ENCODE data around the gene NUDT1. TPM values are rescaled to one million over a fixed set of nuclear protein-coding genes. Genes with fewer than 3 reads are reported as not detected.

The NUDT1 gene
- total and polyA plus RNA-seq, 2 experiments from 2014 or later, result 54.5 to 163 TPM

GRCh38 chr7:2224491-2224928, 17.5 kb upstream of the NUDT1 start (continued):
- TF ChIP-seq ZNF462 (CRISPR knock-in tag; IDR thresholded peaks at IDR 0.05), result no peak
- TF ChIP-seq, protein P1, sequence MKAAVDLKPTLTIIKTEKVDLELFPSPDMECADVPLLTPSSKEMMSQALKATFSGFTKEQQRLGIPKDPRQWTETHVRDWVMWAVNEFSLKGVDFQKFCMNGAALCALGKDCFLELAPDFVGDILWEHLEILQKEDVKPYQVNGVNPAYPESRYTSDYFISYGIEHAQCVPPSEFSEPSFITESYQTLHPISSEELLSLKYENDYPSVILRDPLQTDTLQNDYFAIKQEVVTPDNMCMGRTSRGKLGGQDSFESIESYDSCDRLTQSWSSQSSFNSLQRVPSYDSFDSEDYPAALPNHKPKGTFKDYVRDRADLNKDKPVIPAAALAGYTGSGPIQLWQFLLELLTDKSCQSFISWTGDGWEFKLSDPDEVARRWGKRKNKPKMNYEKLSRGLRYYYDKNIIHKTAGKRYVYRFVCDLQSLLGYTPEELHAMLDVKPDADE (IDR thresholded peaks at IDR 0.05), result no peak
- TF ChIP-seq ZNF331 (CRISPR knock-in tag; IDR thresholded peaks at IDR 0.05; ENCODE audit: low read depth), result no peak
- no peak for TF ChIP-seq POLR2AphosphoS5 (IDR thresholded peaks at IDR 0.05; ENCODE audit: low read depth)

- H3K27ac Mint-ChIP-seq, result no peak overlapping the region
- Histone ChIP-seq H3K4me2 (no peak overlapping the region), H4K20me1 (replicated peaks; ENCODE audit: insufficient read depth) (peaks cover 6% of the 10 kb centered on the region), H3K27me3 (ENCODE audit: insufficient read depth) (no peaks in the 10 kb centered on the region), H3K9me2 (ENCODE audit: insufficient read depth) (no peaks in the 10 kb centered on the region), H3K79me2 (replicated peaks; ENCODE audit: insufficient read depth) (peaks cover 69% of the 10 kb centered on the region), H2AFZ (no peak overlapping the region), H3K4me1 (ENCODE audit: insufficient read depth) (no peaks in the 10 kb centered on the region), H3K4me3 (no peak overlapping the region), H3K27ac (ENCODE audit: low read depth) (no peak overlapping the region), H3F3A (replicated peaks; ENCODE audit: low read depth) (no peaks in the 10 kb centered on the region), H3K36me3 (ENCODE audit: insufficient read depth) (peaks cover 8% of the 10 kb centered on the region; the same call in 1 of the 2 replicates)
- DNase-seq (ENCODE audit: low spot score), result no peak
- H3K4me1 Mint-ChIP-seq, result no peaks in the 10 kb centered on the region
- H3K27me3 Mint-ChIP-seq (ENCODE audit: insufficient read depth, low read depth, poor library complexity), result peaks cover 8% of the 10 kb centered on the region
- H3K9me3 Mint-ChIP-seq, result no peaks in the 10 kb centered on the region
- H3K36me3 Mint-ChIP-seq (ENCODE audit: low read depth), result peaks cover 77% of the 10 kb centered on the region
- no peak overlapping the region for H3K4me3 Mint-ChIP-seq
- no peak for ATAC-seq
- TF ChIP-seq, protein P2, sequence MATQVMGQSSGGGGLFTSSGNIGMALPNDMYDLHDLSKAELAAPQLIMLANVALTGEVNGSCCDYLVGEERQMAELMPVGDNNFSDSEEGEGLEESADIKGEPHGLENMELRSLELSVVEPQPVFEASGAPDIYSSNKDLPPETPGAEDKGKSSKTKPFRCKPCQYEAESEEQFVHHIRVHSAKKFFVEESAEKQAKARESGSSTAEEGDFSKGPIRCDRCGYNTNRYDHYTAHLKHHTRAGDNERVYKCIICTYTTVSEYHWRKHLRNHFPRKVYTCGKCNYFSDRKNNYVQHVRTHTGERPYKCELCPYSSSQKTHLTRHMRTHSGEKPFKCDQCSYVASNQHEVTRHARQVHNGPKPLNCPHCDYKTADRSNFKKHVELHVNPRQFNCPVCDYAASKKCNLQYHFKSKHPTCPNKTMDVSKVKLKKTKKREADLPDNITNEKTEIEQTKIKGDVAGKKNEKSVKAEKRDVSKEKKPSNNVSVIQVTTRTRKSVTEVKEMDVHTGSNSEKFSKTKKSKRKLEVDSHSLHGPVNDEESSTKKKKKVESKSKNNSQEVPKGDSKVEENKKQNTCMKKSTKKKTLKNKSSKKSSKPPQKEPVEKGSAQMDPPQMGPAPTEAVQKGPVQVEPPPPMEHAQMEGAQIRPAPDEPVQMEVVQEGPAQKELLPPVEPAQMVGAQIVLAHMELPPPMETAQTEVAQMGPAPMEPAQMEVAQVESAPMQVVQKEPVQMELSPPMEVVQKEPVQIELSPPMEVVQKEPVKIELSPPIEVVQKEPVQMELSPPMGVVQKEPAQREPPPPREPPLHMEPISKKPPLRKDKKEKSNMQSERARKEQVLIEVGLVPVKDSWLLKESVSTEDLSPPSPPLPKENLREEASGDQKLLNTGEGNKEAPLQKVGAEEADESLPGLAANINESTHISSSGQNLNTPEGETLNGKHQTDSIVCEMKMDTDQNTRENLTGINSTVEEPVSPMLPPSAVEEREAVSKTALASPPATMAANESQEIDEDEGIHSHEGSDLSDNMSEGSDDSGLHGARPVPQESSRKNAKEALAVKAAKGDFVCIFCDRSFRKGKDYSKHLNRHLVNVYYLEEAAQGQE (IDR thresholded peaks at IDR 0.05; ENCODE audit: unreplicated experiment), result no peak
- TF ChIP-seq ZNF114 (CRISPR knock-in tag; IDR thresholded peaks at IDR 0.05) (no peak), EZH2 (IDR thresholded peaks at IDR 0.05; ENCODE audit: low read depth, unreplicated experiment) (no peak), EZH2phosphoT487 (IDR thresholded peaks at IDR 0.05; ENCODE audit: unreplicated experiment) (no peak), POLR2AphosphoS5 (IDR thresholded peaks at IDR 0.05; ENCODE audit: low read depth) (no peak), ZNF331 (CRISPR knock-in tag; IDR thresholded peaks at IDR 0.05; ENCODE audit: low read depth) (no peak), CTCF (conservative IDR thresholded peaks at IDR 0.05; ENCODE audit: low read depth in 2 of 2) (no peak), NANOG (IDR thresholded peaks at IDR 0.05; ENCODE audit: borderline replicate concordance) (no peak), STAT1 (IDR thresholded peaks at IDR 0.05; ENCODE audit: unreplicated experiment) (no peak), JUNB (IDR thresholded peaks at IDR 0.05; ENCODE audit: unreplicated experiment) (no peak), CREB1 (CRISPR knock-in tag; IDR thresholded peaks at IDR 0.05; ENCODE audit: low read depth) (no peak)
Observed at GRCh38 chr7:2224934-2225333, 17.1 kb upstream of the NUDT1 start.

Data from GM23338 (cell line).